GM21423 (cell line): ENCODE measurements around the gene PSKH1.
"Not testable (repeated sequence)": the region's sequence is repeated elsewhere in the genome, so short reads cannot be mapped to it uniquely, and the experiment has no call there.

ENCODE experiments used
- ATAC-seq: cut with Tn5 transposase; IDR thresholded peaks from one replicate; pipeline ENCODE4 v1.9.1; 2021; ENCODE audit warnings: mild to moderate bottlenecking, moderate library complexity; ENCODE audit not compliant: unreplicated experiment

PSKH1 gene

GRCh38 chr16:67957622-67958021 lies 64.6 kb downstream of the PSKH1 start:
- no peak for ATAC-seq

- no peak for ATAC-seq
These were observed 66.7 kb downstream of the PSKH1 start for GRCh38 chr16:67959536-67960329.

- no peak for ATAC-seq
These were observed 68.5 kb downstream of the PSKH1 start for GRCh38 chr16:67961551-67961957.

GRCh38 chr16:67962135-67962534 lies 69.1 kb downstream of the PSKH1 start:
- no peak for ATAC-seq

GRCh38 chr16:67963292-67963661 lies 70.2 kb downstream of the PSKH1 start:
- no peak for ATAC-seq

- ATAC-seq = no peak
These were observed 70.7 kb downstream of the PSKH1 start for GRCh38 chr16:67963662-67964321.

GRCh38 chr16:67964477-67965131 lies 71.5 kb downstream of the PSKH1 start:
- no peak for ATAC-seq

- no peak for ATAC-seq
These were observed 72.9 kb downstream of the PSKH1 start for GRCh38 chr16:67965668-67966548.

GRCh38 chr16:67966549-67967182 lies 73.6 kb downstream of the PSKH1 start:
- no peak for ATAC-seq

- no peak for ATAC-seq
These were observed 74.3 kb downstream of the PSKH1 start for GRCh38 chr16:67967183-67967957.

- ATAC-seq = peak; percentile 21
These were observed 74.9 kb downstream of the PSKH1 start for GRCh38 chr16:67967958-67968399.

GRCh38 chr16:67968400-67969253 lies 75.6 kb downstream of the PSKH1 start, which contains the start of gene SLC12A4:
Gene SLC12A4 (minus strand): TSS chr16:67968637. CDS start chr16:67968553, 84 bp downstream.
- ATAC-seq = peak; percentile 69

- no peak for ATAC-seq
These were observed 76.4 kb downstream of the PSKH1 start for GRCh38 chr16:67969254-67970039.

- ATAC-seq = no peak
These were observed 78.1 kb downstream of the PSKH1 start for GRCh38 chr16:67971111-67971510.

GRCh38 chr16:67972285-67972684 lies 79.2 kb downstream of the PSKH1 start:
- ATAC-seq = not testable (repeated sequence)

GRCh38 chr16:67975321-67976105 lies 82.5 kb downstream of the PSKH1 start:
- no peak for ATAC-seq

GRCh38 chr16:67976205-67976604 lies 83.2 kb downstream of the PSKH1 start:
- ATAC-seq = no peak
